HG02970 (cell line): Measurements from ENCODE around the gene H2BW1.
"Not testable (repeated sequence)": the region's sequence is repeated elsewhere in the genome, so short reads cannot be mapped to it uniquely, and the experiment has no call there.

ENCODE experiments used
- ATAC-seq: cut with Tn5 transposase; IDR thresholded peaks from one replicate; pipeline ENCODE4 v1.9.1; 2021; ENCODE audit warnings: mild to moderate bottlenecking, moderate library complexity, moderate number of reproducible peaks; ENCODE audit not compliant: unreplicated experiment, low FRiP score

Gene H2BW1

DNA sequence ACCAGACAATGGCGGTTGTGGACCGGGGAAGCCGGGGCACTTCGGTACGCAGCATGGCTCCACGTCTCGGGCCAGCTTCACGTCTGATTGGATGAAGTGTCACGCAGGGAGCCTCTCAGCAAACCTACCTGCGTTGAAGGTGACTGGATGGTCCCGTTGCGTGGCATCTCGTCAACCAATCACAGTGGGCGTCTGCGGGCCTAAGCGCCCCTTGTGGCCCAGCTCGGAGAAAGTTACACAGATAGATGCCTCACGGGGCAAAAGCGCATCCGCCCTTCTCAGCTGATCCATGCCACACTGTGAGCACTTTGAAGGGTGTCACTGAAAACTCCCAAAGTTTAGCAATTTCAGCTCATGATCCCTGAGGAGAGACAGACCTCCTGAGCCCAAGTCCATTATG, at the start of gene H2BW1:
Gene H2BW1, minus strand, starts transcription at position 103 of the 400 bp plus-strand sequence. CDS start 132 bp downstream, outside the sequence.
- ATAC-seq, result no peak

- ATAC-seq, result not testable (repeated sequence)
Observed at GRCh38 chrX:104062636-104063035, 49.1 kb upstream of the H2BW1 start.

DNA sequence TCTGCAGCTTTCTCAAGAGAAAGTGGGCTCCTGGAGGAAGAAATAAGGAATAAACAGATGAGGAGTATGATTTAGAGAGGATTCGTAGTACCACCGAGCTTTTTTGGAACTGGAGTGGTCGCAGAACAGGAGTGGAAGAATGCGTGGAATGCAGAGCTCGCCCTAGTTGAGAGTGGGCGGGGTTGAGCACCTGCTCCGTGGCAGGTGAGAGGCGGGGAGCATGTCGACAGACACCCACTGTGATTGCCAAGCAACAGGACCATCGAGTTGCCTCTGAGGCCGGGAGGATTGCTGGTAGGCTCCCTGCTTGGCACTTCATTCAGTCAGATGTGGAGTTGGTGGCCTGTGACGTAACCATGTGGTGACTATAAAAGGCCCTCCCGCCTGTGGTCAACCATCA, 41.4 kb upstream of the H2BW1 start:
- ATAC-seq, result not testable (repeated sequence)

GRCh38 chrX:104047171-104047570, 33.7 kb upstream of the H2BW1 start:
- ATAC-seq, result no peak

GRCh38 chrX:104045642-104046041, 32.1 kb upstream of the H2BW1 start:
- ATAC-seq, result no peak

- no peak for ATAC-seq
Observed at GRCh38 chrX:104041003-104041402, 27.5 kb upstream of the H2BW1 start.

GRCh38 chrX:104039689-104040505, 26.4 kb upstream of the H2BW1 start, which contains the start of gene H2BW2:
H2BW2 (plus strand) TSS chrX:104039956; CDS start chrX:104039995, 39 bp downstream.
- ATAC-seq, result no peak

GRCh38 chrX:104018126-104018525, 4.6 kb upstream of the H2BW1 start:
- no peak for ATAC-seq

DNA sequence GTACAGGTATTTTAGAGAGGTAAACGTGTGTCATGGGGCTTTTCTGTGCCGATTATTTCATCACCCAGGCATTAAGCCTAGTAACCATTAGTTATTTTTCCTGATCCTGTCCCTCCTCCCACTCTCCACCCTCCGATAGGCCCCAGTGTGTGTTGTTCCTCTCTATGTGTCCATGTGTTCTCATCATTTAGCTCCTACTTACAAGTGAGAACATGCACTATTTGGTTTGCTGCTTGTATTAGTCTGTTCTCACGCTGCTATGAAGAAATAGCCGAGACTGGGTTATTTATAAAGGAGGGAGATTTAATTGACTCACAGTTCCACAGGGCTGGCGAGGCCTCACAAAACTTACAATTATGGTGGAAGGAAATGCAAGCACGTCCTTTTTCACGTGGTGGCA, 2.1 kb upstream of the H2BW1 start:
- not testable (repeated sequence) for ATAC-seq

- ATAC-seq, result no peak
Observed at GRCh38 chrX:104013158-104013557, 350 bp downstream of the H2BW1 start.

- ATAC-seq, result no peak
Observed at GRCh38 chrX:104008831-104009230, 4.7 kb downstream of the H2BW1 start.

- ATAC-seq, result peak; percentile 55
Observed at GRCh38 chrX:103999234-103999633, 14.3 kb downstream of the H2BW1 start.

DNA sequence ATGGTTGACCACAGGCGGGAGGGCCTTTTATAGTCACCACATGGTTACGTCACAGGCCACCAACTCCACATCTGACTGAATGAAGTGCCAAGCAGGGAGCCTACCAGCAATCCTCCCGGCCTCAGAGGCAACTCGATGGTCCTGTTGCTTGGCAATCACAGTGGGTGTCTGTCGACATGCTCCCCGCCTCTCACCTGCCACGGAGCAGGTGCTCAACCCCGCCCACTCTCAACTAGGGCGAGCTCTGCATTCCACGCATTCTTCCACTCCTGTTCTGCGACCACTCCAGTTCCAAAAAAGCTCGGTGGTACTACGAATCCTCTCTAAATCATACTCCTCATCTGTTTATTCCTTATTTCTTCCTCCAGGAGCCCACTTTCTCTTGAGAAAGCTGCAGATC, 30.0 kb downstream of the H2BW1 start:
- ATAC-seq, result not testable (repeated sequence)

- ATAC-seq, result peak; percentile 92
Observed at GRCh38 chrX:103962411-103963278, 50.9 kb downstream of the H2BW1 start, which contains the start of gene TMSB15B. TMSB15B (plus strand) TSS chrX:103962627.
